NCI-H1092 treated with DMSO at 0.1 percent for 48 hours (cell line): ENCODE results near the gene NKAPD1.
"Not testable (repeated sequence)": the region's sequence is repeated elsewhere in the genome, so short reads cannot be mapped to it uniquely, and the experiment has no call there.

Source experiments
- DNase-seq: peaks from one replicate; lab custom pipeline; 2025; lab: John Stamatoyannopoulos, UW

NKAPD1 gene

GRCh38 chr11:112086422-112087191, 12.5 kb downstream of the NKAPD1 start, which contains the start of the genes SDHD and TIMM8B:
TSS of gene SDHD (plus strand) at chr11:112086873. CDS start at chr11:112086908, 35 bp downstream.
TSS of gene TIMM8B (minus strand) at chr11:112086756. CDS start at chr11:112086723, 33 bp downstream.
- peak; percentile 99 for DNase-seq

- no peak for DNase-seq
Observed at GRCh38 chr11:112087212-112087611, 13.1 kb downstream of the NKAPD1 start.

DNA sequence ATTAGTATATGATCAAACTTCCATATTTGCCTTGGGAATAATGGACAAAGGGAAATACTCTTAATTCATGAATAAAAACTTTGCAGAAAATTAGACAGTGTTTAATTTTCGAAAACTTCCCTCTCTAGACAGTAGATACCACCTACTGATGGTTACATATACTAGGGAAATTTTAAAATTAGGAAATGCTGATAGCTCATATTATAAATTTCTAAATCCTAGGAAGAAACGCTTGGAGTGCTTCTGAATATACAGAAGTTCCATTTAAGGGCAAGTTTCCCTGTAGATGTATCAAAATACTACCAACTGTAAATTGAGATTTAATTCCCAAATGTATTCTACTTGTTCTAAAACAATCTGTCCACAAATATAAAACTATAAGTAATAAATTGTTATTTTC, 21.2 kb downstream of the NKAPD1 start:
- not testable (repeated sequence) for DNase-seq

DNA sequence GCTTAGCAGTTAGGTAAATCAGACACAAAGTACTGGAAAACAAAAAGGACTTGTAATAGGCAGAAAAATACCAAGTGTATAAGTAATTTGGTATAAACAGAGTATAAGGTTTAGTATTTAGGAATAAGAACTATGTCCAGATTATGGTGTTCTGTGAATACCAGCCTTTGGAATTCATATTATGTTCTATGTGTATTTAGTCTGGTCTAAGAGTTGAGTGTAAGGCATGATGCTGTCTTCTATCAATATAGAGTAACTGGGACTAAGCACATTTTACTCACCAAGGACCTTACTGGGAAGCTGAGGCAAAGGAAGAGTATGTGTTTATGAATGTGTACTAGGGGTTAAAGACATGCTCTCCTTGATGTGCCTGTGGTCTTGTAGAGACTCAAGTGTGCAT, 22.1 kb downstream of the NKAPD1 start:
- DNase-seq, result no peak

DNA sequence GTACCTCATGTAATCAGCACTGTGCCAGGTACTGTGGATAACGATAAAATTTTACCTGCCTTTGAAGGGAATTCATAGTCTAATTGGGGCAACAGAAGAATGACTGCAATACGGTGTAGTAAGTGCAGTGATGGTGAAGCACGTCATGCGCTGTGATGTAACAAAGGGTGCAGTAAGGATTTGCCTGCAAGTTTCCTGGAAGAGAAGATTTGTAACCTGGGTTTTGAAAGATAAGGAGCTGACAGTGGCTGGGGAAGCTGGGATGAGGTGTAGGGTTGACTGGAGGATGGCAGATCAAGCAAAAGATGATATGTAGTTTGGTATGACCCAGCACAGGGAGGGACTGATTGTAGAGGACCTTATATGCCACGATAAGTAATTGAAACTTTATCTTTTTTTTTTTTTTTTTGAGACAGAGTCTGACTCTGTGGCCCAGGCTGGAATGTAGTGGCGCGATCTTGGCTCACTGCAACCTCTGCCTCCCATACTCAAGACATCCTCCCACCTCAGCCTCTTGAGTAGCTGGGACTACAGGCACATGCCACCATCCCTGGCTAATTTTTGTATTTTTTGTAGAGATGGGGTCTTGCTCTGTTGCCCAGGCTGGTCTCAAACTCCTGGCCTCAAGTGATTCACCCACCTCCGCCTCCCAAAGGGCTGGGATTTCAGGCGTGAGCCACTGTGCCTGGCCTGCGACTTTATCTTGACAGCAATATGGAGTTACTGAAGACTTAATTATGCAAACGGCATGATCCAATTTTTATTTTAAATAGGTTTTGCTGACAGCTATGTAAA, 23.8 kb downstream of the NKAPD1 start:
- no peak for DNase-seq

DNA sequence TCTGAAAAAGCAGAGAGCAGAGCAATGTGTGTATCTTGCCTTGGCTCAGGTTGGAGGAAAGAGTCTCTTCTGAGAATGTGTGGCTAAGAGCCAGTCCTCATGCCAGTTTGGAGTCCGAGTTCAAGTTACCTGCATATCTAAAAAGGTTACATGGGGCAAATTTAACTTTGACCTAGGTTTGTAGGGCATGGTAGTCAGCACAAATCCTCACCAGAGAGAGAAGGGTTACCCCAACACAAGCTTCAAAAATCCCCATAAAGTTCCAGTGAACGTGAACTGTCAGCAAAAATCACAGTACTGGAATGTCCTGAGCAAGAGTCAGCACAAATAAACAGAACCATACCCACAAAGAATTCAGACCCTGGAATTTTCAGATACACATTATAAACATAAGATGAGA, 26.4 kb downstream of the NKAPD1 start:
- DNase-seq, result no peak

- no peak for DNase-seq
Observed at GRCh38 chr11:112103446-112103845, 29.3 kb downstream of the NKAPD1 start.

DNA sequence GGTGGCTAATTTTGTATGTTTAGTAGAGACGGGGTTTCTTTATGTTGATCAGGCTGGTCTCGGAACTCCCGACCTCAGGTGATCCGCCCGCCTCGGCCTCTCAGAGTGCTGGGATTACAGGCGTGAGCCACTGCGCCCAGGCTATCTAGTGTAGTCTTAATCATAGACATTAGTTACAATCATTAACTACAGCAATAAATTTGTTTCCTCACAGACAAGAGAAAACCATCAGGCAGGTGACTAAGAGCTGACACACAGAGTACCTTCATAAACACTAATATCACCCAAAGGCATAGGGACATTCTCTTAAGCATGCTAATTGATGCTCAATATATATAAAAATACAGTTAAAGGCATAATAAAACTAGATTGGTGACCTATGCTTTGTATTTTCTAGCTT, 32.0 kb downstream of the NKAPD1 start:
- no peak for DNase-seq

DNA sequence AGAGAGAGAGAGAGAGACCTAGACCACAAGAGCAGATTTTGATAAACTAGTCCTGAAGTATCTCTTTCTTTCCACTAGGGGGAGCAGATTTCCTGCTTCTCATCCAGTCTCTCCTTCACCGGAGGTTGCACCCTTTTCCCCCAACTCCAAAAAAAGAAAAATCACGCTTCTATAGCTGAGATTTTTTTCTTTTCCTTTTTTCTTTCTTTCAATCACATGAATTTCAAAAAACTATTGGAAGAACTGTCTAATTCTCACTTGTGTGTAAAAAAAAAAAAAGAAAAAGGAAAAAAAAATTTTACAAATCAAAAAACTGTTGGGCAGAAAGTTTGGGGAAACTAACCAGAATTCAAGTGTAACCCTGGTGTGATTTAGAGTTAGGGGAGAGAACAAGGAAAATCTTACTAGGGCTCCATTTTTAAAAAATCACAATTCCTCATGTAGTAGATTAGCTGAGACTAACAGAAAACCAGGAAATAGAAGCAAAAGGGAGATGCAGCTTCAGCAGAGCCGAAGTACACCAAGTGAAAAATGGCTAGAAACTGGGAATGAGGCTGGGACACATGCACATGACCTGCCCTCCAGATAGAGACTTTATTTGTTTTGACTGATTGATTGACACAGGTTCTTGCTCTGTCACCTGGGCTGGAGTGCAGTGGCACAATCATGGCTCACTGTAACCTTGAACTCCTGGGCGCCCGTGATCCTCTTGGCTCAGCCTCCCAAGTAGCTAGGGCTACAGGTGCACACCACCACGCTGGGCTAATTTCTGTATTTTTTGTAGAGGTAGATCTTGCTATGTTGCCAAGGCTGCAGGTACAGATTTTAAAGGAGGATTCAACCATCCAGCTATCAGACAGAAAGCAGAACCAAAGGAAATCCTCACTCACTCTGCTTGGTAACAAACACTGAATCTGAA, 39.7 kb downstream of the NKAPD1 start:
- DNase-seq, result peak; percentile 85

DNA sequence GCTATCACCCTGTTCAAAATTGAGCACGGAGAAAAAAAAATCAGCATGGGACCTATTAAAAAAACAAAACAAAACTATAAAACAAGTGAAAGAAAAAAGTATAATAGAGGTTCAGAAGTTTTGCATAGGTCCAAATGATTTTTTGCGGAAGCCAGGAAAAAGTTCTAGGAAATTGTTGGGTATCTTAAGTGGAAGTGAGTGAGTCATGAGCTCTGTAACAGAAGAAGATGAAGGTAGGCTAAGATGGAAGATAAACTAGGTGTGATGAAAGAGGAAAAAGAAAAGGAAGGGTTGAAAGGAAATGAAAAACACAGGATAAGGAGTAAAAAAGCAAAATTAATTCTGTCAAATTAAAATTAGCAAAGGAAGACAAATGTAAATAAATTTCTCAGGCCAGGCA, 40.4 kb downstream of the NKAPD1 start:
- DNase-seq, result no peak

DNA sequence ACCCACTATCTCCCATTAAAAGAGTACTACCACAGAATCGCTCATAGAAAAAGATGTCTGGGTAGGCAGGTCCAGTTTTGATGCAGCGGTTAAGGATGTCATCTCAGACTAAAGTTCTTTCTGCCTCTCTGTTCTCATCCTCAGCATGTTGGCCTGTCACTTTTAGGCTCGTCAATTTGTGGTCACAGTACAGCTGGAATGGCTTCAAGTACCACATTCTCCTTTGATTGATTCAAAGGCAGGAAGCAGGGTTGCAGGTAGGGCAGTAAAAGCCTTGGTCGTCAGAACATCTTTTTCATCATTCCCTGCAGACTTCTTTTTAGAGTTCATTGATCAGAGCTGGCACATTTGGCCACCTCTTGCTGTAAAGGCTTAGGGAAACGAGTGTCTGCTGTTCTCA, 41.3 kb downstream of the NKAPD1 start:
- no peak for DNase-seq

DNA sequence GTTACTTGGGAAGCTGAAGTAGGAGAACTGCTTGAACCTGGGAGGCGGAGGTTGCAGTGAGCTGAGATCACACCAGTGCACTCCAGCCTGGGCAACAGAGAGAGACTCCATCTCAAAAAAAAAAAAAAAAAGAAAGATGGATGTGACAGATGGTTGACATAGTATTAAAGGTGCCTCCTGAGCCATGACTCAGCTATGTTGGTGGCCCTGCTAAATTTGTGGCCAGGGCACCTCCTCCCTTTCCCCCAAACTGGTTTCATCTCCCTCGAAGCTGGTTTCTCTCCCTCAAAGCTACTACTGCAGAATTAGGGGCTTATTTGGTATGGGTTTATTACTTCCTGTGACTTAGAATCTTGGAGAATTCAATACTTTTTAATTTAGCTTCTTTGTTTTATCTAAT, 44.1 kb downstream of the NKAPD1 start:
- DNase-seq, result no peak

DNA sequence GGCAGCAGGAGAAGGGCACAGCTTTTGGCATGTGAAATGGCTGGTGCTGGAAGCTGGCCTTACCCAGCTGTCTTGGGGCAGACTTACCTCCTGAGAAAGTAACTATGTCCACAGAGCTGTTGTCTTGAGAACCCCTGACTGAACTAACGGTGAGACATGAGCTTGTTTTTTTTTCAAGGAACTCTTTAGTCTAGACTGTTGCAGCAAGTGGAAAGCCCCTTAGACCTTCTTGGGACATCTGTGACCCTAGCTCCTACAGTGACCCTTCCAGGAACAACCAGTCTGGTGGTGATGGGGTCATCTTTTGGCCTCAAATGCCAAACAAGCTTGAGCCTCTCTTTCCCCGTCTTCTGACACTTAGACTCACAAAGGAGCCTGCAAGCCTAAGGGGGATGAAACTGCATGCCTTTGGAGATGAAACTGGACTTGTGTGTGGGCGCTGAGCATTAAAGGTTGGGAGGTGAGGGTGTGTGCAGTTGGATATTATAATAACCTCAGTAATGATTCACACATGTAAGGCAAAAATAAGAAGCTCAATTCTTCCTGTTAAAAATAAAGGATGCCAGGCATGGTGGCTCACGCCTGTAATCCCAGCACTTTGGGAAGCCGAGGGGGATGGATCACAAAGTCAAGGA, 48.0 kb downstream of the NKAPD1 start:
- no peak for DNase-seq

DNA sequence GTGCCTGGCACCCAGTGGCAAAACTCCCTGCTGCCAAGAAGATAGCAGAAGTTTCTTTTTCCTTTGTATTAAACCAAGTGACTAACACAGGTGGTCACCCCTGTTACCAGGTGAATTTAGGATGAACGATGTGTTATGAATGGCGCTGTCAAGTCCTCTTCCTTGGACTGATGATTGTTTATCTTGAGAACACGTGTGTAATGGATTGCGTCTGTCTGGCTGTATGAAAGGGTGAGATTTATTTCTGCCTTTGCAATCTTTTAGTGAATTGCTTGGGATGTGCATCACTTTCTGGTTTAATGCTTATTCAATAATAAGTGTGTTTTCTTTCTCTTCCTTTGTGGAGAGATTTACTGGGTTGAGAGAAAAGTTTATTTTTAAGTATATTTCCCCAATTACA, 49.0 kb downstream of the NKAPD1 start:
- DNase-seq, result no peak

- no peak for DNase-seq
Observed at GRCh38 chr11:112127056-112127455, 53.0 kb downstream of the NKAPD1 start.

- peak; percentile 54 for DNase-seq
Observed at GRCh38 chr11:112128483-112129121, 54.5 kb downstream of the NKAPD1 start.

DNA sequence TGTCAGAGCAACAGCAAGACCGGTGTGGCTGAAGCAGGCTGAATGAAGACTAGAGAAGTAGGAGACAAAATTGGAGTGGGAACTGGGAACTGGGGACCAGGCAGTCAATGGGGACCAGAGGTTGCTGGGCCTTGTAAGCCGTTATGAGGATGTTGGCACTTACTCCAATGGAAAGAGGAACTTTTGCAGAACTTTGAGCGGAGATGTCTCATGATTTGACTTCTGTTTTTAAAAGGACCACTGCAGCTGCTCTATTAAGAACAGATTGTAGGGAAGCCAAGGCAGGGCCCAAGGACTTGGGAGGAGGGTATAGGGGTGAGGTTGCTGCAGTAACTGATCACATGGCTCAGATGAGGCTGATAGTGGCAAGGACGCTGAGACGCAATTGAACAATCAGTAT, 55.6 kb downstream of the NKAPD1 start:
- no peak for DNase-seq

DNA sequence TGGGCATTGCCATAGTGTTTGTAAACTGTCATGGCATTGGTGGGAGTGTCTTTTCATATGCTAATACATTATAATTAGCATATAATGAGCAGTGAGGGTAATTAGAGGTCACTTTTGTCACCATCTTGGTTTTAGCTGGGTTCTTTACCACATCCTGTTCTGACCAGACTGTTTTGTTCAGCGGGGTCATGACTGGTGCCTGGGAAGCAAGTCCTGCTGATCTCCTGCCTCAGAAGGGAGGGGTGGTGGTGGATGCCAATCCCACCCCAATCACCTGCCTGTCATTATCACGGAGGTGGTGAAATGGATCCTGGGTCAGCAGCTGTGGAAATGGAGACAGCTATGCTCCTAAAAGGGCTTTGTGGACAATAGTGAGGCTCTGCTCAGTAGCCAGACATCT, 58.6 kb downstream of the NKAPD1 start:
- DNase-seq, result no peak

- no peak for DNase-seq
Observed at GRCh38 chr11:112134473-112134872, 60.4 kb downstream of the NKAPD1 start.
